Nephron progenitor cell (in vitro differentiated cells): ENCODE data around the gene FAM200C.

Source experiments
- DNase-seq: peaks from one replicate; pipeline ENCODE4 v3.0.0; 2021
- H3K27ac Mint-ChIP-seq: 2 replicates; pipeline ENCODE4 v1.8.0; 2021; ENCODE audit warnings: mild to moderate bottlenecking, moderate library complexity, mixed read lengths
- H3K27me3 Mint-ChIP-seq: 2 replicates; pipeline ENCODE4 v1.8.0; 2021; ENCODE audit warnings: mild to moderate bottlenecking, low read depth, mixed read lengths; ENCODE audit not compliant: poor library complexity
- H3K36me3 Mint-ChIP-seq: 2 replicates; pipeline ENCODE4 v1.8.0; 2021; ENCODE audit warnings: low read depth, mixed read lengths
- H3K4me1 Mint-ChIP-seq: 2 replicates; pipeline ENCODE4 v1.8.0; 2021; ENCODE audit warnings: mixed read lengths
- H3K4me3 Mint-ChIP-seq: 2 replicates; pipeline ENCODE4 v1.8.0; 2021; ENCODE audit warnings: mild to moderate bottlenecking, moderate library complexity, mixed read lengths
- H3K9me3 Mint-ChIP-seq: 2 replicates; pipeline ENCODE4 v1.8.0; 2021; ENCODE audit warnings: mild to moderate bottlenecking, moderate library complexity, mixed read lengths
- TF ChIP-seq, protein P1 (sequence below): fragments of 200-600 bp; sonication (generic); IDR thresholded peaks from 2 replicates; pipeline ENCODE4 v1.5.0; 2021; ENCODE audit warnings: antibody characterized with exemption

FAM200C gene

DNA sequence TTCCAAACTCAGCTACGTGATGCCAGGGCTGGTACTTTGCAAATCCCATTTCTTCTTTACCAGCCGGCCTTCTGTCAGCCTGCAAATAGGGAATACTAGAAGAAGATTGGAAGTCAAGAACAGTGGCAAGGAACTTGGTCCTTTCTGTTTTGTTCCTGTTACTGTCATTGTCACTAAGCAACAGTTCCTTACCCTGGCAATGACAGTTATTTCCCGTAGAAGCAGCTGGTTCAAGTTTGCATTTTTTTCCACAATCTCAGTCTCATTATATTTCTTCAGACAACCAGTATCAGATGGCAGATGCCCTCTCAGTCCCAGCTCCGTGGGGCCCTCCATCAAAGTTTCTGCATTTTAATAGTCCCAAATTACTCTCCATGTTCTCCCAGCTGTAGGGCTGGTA lies 20.3 kb downstream of the FAM200C start:
- Mint-ChIP-seq H3K27ac (no peak overlapping the region), H3K27me3 (peaks cover 19% of the 10 kb centered on the region), H3K4me1 (no peaks in the 10 kb centered on the region), H3K9me3 (no peaks in the 10 kb centered on the region), H3K36me3 (peaks cover 5% of the 10 kb centered on the region), H3K4me3 (no peak overlapping the region)
- TF ChIP-seq, protein P1, sequence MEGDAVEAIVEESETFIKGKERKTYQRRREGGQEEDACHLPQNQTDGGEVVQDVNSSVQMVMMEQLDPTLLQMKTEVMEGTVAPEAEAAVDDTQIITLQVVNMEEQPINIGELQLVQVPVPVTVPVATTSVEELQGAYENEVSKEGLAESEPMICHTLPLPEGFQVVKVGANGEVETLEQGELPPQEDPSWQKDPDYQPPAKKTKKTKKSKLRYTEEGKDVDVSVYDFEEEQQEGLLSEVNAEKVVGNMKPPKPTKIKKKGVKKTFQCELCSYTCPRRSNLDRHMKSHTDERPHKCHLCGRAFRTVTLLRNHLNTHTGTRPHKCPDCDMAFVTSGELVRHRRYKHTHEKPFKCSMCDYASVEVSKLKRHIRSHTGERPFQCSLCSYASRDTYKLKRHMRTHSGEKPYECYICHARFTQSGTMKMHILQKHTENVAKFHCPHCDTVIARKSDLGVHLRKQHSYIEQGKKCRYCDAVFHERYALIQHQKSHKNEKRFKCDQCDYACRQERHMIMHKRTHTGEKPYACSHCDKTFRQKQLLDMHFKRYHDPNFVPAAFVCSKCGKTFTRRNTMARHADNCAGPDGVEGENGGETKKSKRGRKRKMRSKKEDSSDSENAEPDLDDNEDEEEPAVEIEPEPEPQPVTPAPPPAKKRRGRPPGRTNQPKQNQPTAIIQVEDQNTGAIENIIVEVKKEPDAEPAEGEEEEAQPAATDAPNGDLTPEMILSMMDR = no peak
- DNase-seq = no peak

DNA sequence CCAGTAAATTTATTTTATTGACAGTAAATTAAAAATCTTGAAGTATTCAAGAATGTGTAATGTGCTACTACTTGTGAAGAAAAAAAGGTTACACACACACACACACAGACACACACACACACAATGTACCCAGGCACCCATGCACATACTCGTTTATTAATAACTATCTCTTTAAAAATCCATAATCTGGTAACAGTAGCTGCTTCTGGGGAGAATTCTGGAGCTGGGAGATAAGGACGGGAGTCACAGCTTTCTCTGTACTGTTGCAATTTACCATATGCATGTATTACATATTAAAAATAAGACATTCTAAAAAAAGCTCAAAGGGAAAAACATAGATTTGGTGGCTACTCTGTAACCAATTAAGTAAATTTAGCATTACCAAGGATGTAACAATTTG lies 21.5 kb downstream of the FAM200C start:
- Mint-ChIP-seq H3K4me1 (no peaks in the 10 kb centered on the region), H3K9me3 (no peaks in the 10 kb centered on the region), H3K36me3 (no peaks in the 10 kb centered on the region), H3K4me3 (no peak overlapping the region), H3K27ac (no peak overlapping the region), H3K27me3 (peaks cover 31% of the 10 kb centered on the region)
- TF ChIP-seq, protein P1 = no peak
- DNase-seq = no peak

DNA sequence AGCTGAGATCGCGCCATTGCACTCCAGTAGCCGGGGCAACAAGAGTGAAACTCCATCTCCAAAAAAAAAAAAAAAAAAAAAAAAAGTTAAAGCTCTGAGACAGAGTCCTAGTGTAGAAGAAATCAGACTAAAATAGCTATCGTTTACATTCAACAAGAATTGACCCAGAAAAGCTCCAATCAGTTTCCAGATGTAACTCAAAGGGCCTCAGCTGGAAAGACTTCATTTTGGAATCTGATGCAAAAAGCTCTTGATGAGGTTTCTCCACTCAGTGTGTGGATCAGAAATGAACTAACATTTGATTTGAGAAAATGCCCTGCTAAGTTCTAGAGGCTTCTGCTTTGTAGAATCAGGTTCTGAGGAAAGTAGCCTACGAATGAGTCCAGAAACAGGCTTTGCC lies 22.2 kb downstream of the FAM200C start:
- TF ChIP-seq, protein P1 = no peak
- Mint-ChIP-seq H3K4me1 (no peaks in the 10 kb centered on the region), H3K4me3 (no peak overlapping the region), H3K36me3 (no peaks in the 10 kb centered on the region), H3K9me3 (no peaks in the 10 kb centered on the region), H3K27ac (no peak overlapping the region), H3K27me3 (peaks cover 37% of the 10 kb centered on the region)
- DNase-seq = no peak

DNA sequence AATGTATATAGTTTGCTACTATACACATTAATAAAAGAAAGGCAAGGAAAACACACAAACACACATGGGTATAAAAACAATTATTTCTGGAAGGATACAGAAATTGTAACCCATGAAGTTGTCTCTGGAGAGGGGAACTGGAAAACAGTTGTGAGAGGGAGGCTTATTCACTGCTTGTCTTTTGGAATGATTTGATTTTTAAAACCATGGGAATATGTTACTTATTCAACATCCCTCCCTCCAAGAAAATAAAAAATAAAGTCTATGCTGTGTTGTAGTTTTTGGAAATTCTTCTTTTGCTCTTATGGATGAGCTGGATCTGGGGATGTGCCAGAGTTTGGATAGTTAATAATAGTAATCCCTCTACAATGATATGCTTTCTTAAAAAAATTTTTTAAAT lies 23.4 kb downstream of the FAM200C start:
- Mint-ChIP-seq H3K27me3 (peaks cover 48% of the 10 kb centered on the region), H3K4me3 (no peak overlapping the region), H3K9me3 (no peaks in the 10 kb centered on the region), H3K4me1 (no peaks in the 10 kb centered on the region), H3K36me3 (no peaks in the 10 kb centered on the region), H3K27ac (no peak overlapping the region)
- TF ChIP-seq, protein P1 = no peak
- no peak for DNase-seq

DNA sequence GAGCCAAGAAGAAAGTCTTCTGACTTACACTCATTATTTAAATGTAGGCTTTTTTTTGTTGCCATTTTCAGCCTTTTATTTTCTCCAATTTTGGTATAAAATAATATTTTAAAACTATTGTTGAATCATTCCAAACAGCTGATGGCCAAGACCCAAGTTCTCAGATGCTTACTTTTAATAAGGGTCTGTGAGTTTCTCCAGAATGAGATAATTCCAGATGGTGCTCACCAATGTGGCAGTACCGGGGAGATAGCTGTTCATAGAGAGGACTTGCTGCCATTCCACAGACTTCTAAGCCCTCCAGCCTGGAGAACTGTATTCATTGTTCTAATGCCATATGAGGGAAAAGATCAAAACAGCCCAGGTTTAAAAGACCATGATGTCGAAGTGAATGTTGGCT lies 24.2 kb downstream of the FAM200C start:
- no peak for DNase-seq
- H3K36me3 Mint-ChIP-seq = no peaks in the 10 kb centered on the region
- no peaks in the 10 kb centered on the region for H3K9me3 Mint-ChIP-seq
- H3K27ac Mint-ChIP-seq = no peak overlapping the region
- no peaks in the 10 kb centered on the region for H3K4me1 Mint-ChIP-seq
- TF ChIP-seq, protein P1 = no peak
- H3K4me3 Mint-ChIP-seq = no peak overlapping the region
- H3K27me3 Mint-ChIP-seq = peaks cover 55% of the 10 kb centered on the region

DNA sequence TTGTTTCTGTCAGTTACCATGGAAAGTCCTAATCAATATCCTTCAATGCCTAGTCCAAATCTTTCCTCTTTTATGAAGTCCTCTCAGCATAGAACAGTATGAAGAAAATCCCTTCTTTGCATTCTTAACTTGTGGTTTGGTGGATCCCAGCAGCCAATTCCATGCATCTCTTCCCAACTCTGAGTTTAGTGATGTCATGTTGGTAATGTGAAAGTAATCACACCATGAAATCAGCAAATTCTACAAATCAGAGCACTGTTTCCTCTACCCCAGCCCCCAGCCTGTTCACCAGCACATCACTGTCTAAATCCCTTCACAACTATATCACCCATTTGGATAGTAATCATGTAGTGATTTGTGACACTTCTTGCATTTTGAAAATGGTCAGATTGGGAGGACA lies 24.7 kb downstream of the FAM200C start:
- no peaks in the 10 kb centered on the region for H3K36me3 Mint-ChIP-seq
- peaks cover 60% of the 10 kb centered on the region for H3K27me3 Mint-ChIP-seq
- H3K27ac Mint-ChIP-seq = no peak overlapping the region
- no peaks in the 10 kb centered on the region for H3K4me1 Mint-ChIP-seq
- no peaks in the 10 kb centered on the region for H3K9me3 Mint-ChIP-seq
- H3K4me3 Mint-ChIP-seq = no peak overlapping the region
- no peak for DNase-seq
- TF ChIP-seq, protein P1 = no peak
